Skeletal muscle tissue (tissue), 4 donors: ENCODE results near the gene SYK. TPM values are rescaled to one million over a fixed set of nuclear protein-coding genes. Genes with fewer than 3 reads are reported as not detected.

Experiments
- H3K27ac ChIP-seq: one replicate; pipeline ENCODE4 v1.7.0; 2013; ENCODE audit warnings: mild to moderate bottlenecking, low read depth, low read length, inconsistent platforms
- H3K27me3 ChIP-seq, 3 donors: one replicate each; pipeline ENCODE4 v1.7.0; 2013; ENCODE audit warnings: low read length in 3 of 3; ENCODE audit not compliant: control insufficient read depth in 3 of 3, insufficient read depth in 3 of 3
- H3K36me3 ChIP-seq, 3 donors: one replicate each; pipeline ENCODE4 v1.7.0; 2013; ENCODE audit warnings: low read length in 3 of 3; ENCODE audit not compliant: control insufficient read depth in 3 of 3, insufficient read depth in 3 of 3
- H3K4me1 ChIP-seq, 3 donors: one replicate each; pipeline ENCODE4 v1.7.0; 2013; ENCODE audit warnings: low read length in 3 of 3, mild to moderate bottlenecking in 3 of 3; ENCODE audit not compliant: control insufficient read depth in 3 of 3, insufficient read depth in 3 of 3
- H3K4me3 ChIP-seq, 3 donors: one replicate each; pipeline ENCODE4 v1.7.0; 2013; ENCODE audit warnings: low read length in 3 of 3
- H3K9ac ChIP-seq, 3 donors: one replicate each; pipeline ENCODE4 v1.7.0; 2013; ENCODE audit warnings: low read length in 3 of 3, mild to moderate bottlenecking in 3 of 3, moderate library complexity in 2 of 3, low read depth in 1 of 3
- H3K9me3 ChIP-seq, 3 donors: one replicate each; pipeline ENCODE4 v1.7.0; 2013; ENCODE audit warnings: low read length in 3 of 3; ENCODE audit not compliant: control insufficient read depth in 3 of 3
- total RNA-seq: library from RNA; depleted of rRNA; stranded (reverse); fragments of >200 nt; gene quantifications from one replicate; pipeline ENCODE4 v1.2.3, GENCODE V29; 2014
- donor health status: Osteomylitis.

SYK gene
- total RNA-seq, 1 donor from 2014 or later = 4.7 TPM

DNA sequence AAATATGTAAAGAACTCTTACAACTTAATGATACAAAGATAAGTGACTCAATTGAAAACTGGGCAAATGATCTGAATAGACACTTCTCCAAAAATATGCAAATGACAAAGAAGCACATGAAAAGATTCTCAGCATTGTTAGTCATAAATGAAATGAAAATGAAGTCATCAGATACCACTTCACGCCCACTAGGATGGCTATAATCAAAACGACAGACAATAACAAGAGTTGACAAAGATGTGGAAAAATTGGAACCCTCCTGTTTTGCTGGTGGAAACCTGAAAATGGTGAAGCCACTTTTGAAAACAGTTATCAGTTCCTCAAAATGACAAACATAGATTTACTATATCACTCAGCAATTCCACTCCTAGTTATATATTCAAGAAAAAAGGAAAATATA is 7.9 kb upstream of the SYK start:
- Histone ChIP-seq H3K27ac (no peak overlapping the region), H3K4me1 (no peaks in the 10 kb centered on the region), H3K9me3 (no peaks in the 10 kb centered on the region), H3K9ac (no peak overlapping the region), H3K36me3 (no peaks in the 10 kb centered on the region), H3K4me3 (no peak overlapping the region), H3K27me3 (peaks cover 0 to 2% (median 2%) of the 10 kb centered on the region in 3 donors)

- Histone ChIP-seq H3K27me3 (peaks cover under 1 to 10% (median 6%) of the 10 kb centered on the region in 3 donors), H3K9me3 (no peaks in the 10 kb centered on the region), H3K9ac (no peak overlapping the region), H3K27ac (no peak overlapping the region), H3K4me1 (no peaks in the 10 kb centered on the region), H3K4me3 (no peak overlapping the region), H3K36me3 (no peaks in the 10 kb centered on the region)
Measured at GRCh38 chr9:90795084-90795483, 6.5 kb upstream of the SYK start.

DNA sequence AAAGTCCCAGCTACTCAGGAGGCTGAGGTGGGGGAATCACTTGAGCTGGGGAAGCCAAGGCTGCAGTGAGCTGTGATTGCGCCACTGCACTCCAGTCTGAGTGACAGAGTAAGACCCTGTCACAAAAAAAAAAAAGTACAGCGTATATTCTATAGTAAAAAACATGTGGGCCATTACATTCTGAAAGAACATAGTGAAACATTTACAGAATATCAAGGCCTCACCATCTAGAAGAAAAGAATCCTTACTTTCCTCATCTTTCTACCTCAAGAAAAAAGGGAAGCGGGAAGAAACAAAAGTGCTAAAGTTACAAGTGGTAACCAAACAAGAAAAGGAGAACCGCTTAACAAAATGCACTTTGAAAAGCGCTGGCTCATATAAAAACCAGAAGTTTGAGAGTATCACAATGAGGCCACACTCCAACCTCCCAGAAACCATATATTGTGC is 5.7 kb upstream of the SYK start:
- H3K4me1 ChIP-seq = peaks cover 0 to under 1% (median 0%) of the 10 kb centered on the region in 3 donors
- no peaks in the 10 kb centered on the region for H3K9me3 ChIP-seq
- no peak overlapping the region for H3K27ac ChIP-seq
- no peaks in the 10 kb centered on the region for H3K36me3 ChIP-seq
- H3K4me3 ChIP-seq = no peak overlapping the region
- no peak overlapping the region for H3K9ac ChIP-seq
- H3K27me3 ChIP-seq = peaks cover 8 to 16% (median 13%) of the 10 kb centered on the region in 3 donors

DNA sequence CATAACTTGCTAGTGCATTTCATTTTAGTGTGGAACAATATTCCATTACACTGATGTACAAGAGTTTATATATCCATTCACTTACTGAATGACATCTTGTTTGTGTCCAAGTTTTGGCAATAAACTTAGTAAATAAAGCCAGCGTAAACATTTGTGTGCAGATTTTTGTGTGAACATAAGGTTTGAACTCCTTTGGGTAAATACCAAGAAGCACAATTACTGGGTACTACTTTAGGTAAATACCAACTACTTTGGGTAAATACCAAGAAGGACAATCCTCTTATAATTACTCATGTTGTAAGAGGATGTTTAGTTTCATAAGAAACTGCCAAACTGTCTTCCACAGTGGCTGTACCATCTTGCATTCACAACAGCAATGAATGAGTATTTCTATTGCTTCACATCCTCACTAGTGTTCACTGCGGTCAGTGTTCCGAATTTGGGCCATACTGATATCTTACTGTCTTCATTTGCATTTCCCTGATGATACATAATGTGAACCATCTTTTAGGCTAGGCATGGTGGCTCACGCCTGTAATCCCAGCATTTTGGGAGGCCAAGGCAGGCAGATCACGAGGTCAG is 2.3 kb upstream of the SYK start:
- H3K9ac ChIP-seq = no peak overlapping the region
- no peaks in the 10 kb centered on the region for H3K36me3 ChIP-seq
- H3K27me3 ChIP-seq = peaks cover 22 to 32% (median 28%) of the 10 kb centered on the region in 3 donors
- no peak overlapping the region for H3K27ac ChIP-seq
- no peaks in the 10 kb centered on the region for H3K9me3 ChIP-seq
- peaks cover 5 to 10% (median 8%) of the 10 kb centered on the region in 3 donors for H3K4me1 ChIP-seq
- H3K4me3 ChIP-seq = no peak overlapping the region

- H3K36me3 ChIP-seq = no peaks in the 10 kb centered on the region
- no peaks in the 10 kb centered on the region for H3K9me3 ChIP-seq
- H3K4me3 ChIP-seq = peak overlapping the region; percentile 41 to 45 (median 43)
- H3K27ac ChIP-seq = peak overlapping the region; percentile 78
- H3K9ac ChIP-seq = peak overlapping the region in 2 of 3 donors; percentile 52 to 54
- H3K4me1 ChIP-seq = peaks cover 5 to 10% (median 8%) of the 10 kb centered on the region in 3 donors
- H3K27me3 ChIP-seq = peaks cover 24 to 32% (median 28%) of the 10 kb centered on the region in 3 donors
Measured at GRCh38 chr9:90801973-90802322, 329 bp downstream of the SYK start.

DNA sequence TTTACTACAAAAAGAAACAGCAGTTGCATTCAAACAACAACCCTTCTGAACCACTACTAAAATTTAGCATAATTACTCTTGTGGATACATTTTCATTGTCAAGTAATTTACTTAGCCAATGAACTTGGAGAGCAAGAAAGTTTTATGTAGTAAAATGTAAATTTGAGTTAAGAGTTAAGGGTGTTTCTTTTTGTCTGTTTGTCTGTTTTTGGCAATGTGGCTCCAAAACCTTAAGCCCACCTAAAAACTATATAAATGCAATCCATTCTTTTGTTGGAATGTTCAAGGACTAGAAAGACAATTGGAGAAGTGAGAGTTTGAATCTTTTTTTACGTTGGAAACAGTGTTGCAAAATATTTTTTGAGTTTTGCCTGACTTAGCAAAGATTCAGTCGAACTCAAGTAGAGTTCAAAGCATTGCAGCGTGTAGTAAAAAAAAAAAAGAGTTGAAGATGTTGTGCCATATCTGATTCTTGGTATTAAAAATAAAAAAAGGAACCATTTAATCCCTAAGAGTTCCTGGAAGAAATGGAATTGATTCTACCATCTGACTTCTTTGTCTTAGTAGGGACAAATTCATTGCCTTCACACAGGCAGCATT is 867 bp downstream of the SYK start:
- Histone ChIP-seq H3K9ac (peak overlapping the region in 2 of 3 donors; percentile 52 to 54), H3K27me3 (peaks cover 28 to 32% (median 29%) of the 10 kb centered on the region in 3 donors), H3K4me1 (peaks cover 5 to 10% (median 8%) of the 10 kb centered on the region in 3 donors), H3K4me3 (peak overlapping the region in 1 of 3 donors; percentile 43), H3K9me3 (no peaks in the 10 kb centered on the region), H3K27ac (peak overlapping the region; percentile 78), H3K36me3 (no peaks in the 10 kb centered on the region)

- H3K27me3 ChIP-seq = peaks cover 28 to 39% (median 36%) of the 10 kb centered on the region in 3 donors
- H3K9me3 ChIP-seq = no peaks in the 10 kb centered on the region
- no peak overlapping the region for H3K9ac ChIP-seq
- peak overlapping the region; percentile 29 for H3K27ac ChIP-seq
- H3K4me1 ChIP-seq = peaks cover 5 to 10% (median 8%) of the 10 kb centered on the region in 3 donors
- no peak overlapping the region for H3K4me3 ChIP-seq
- H3K36me3 ChIP-seq = no peaks in the 10 kb centered on the region
Measured at GRCh38 chr9:90803860-90804593, 2.4 kb downstream of the SYK start.

DNA sequence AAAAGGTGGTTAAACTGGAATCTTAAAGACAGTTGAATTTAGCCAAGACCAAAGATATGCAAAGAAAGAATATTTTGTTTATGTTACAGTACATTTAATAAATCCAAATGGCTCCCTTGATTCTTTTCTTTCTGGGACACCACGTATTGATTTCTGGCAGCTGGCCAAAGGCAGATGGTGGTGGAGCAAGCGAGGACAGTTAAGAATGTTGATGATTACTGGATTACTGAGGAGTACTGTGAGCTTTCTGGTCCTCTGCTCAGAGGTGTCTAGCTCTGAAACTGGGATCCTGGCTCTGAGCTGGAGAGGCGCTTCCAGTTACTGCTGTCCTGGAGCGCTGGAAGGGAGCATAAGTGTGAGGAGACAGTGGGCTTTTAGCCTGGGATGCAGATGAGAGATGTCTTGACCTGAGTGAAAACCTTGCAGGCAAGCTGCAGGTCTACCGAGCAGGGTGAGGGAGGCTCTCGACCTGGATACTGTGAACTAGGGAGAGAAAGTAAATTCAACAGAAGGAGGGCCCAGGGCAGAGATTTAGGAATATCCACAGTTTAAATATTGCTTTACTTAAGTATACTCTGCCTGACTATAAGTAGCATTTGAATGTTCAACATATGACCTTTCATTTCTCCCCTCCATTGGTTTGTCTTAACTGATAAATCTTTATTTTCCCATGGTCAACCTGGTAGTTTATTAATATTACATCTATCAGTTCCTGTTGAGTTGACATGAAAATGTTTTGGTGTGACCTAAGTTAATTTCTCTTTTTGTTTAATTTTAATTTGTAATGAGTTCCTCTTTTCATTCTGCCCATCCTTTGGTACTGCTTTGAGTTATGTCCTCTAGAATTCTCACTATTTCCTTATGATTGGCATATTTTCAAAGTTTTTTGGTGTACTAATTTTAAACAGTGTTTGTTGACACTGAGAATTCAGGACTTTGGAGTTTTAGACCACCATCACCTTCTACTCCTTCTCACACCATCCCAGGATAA is 3.7 kb downstream of the SYK start:
- peaks cover 5 to 10% (median 8%) of the 10 kb centered on the region in 3 donors for H3K4me1 ChIP-seq

GRCh38 chr9:90807006-90807405 is 5.4 kb downstream of the SYK start:
- no peak overlapping the region for H3K9ac ChIP-seq
- H3K27ac ChIP-seq = no peak overlapping the region

More for the DNA sequence above, 3.7 kb downstream of the SYK start:
- Histone ChIP-seq H3K27ac (no peak overlapping the region), H3K36me3 (no peaks in the 10 kb centered on the region), H3K9ac (no peak overlapping the region), H3K27me3 (peaks cover 25 to 47% (median 29%) of the 10 kb centered on the region in 3 donors), H3K9me3 (no peaks in the 10 kb centered on the region), H3K4me3 (no peak overlapping the region)

More at GRCh38 chr9:90807006-90807405, 5.4 kb downstream of the SYK start:
- Histone ChIP-seq H3K36me3 (no peaks in the 10 kb centered on the region), H3K4me3 (no peak overlapping the region), H3K4me1 (peaks cover 0 to 1% (median under 1%) of the 10 kb centered on the region in 3 donors), H3K9me3 (no peaks in the 10 kb centered on the region), H3K27me3 (peaks cover 9 to 31% (median 14%) of the 10 kb centered on the region in 3 donors)
